Osteoblast (primary cell): ENCODE measurements around the gene ADCY7. TPM values are rescaled to one million over a fixed set of nuclear protein-coding genes. Genes with fewer than 3 reads are reported as not detected.

ENCODE experiments used
- DNase-seq: peaks from one replicate; pipeline ENCODE4 v3.0.0; 2011; ENCODE audit warnings: low spot score, mixed read lengths; ENCODE audit not compliant: insufficient read length; ENCODE audit errors: missing footprints
- H2AFZ ChIP-seq: 2 replicates; pipeline ENCODE4 v1.6.0; 2011; ENCODE audit warnings: mild to moderate bottlenecking, low read length
- H3K27ac ChIP-seq: 2 replicates; pipeline ENCODE4 v1.5.1; 2011; ENCODE audit warnings: mild to moderate bottlenecking, low read depth, low read length, moderate library complexity
- H3K27me3 ChIP-seq: 2 replicates; pipeline ENCODE4 v1.6.0; 2012; ENCODE audit warnings: mild to moderate bottlenecking, control low read depth, inconsistent platforms, low read length, moderate library complexity; ENCODE audit not compliant: insufficient read depth
- H3K36me3 ChIP-seq: 2 replicates; pipeline ENCODE4 v1.5.1; 2011; ENCODE audit warnings: mild to moderate bottlenecking, low read length, control low read depth, moderate library complexity; ENCODE audit not compliant: insufficient read depth
- H3K4me1 ChIP-seq: 2 replicates; pipeline ENCODE4 v1.5.1; 2011; ENCODE audit warnings: mild to moderate bottlenecking, low read length, control low read depth, moderate library complexity; ENCODE audit not compliant: insufficient read depth
- H3K4me2 ChIP-seq: 2 replicates; pipeline ENCODE4 v1.6.0; 2011; ENCODE audit warnings: mild to moderate bottlenecking, low read length; ENCODE audit not compliant: insufficient read depth
- H3K4me3 ChIP-seq: fragments of 200-600 bp; sonication (generic); 3 replicates; pipeline ENCODE4 v1.5.1; 2012; ENCODE audit warnings: mild to moderate bottlenecking, low read length, inconsistent platforms; ENCODE audit not compliant: insufficient read depth
- H3K79me2 ChIP-seq: 2 replicates; pipeline ENCODE4 v1.6.0; 2012; ENCODE audit warnings: mild to moderate bottlenecking, low read length, control low read depth, inconsistent platforms; ENCODE audit not compliant: insufficient read depth
- H3K9me3 ChIP-seq: 2 replicates; pipeline ENCODE4 v1.5.1; 2011; ENCODE audit warnings: low read depth, low read length, control low read depth
- H4K20me1 ChIP-seq: 2 replicates; pipeline ENCODE4 v1.6.0; 2012; ENCODE audit warnings: mild to moderate bottlenecking, low read length, control low read depth; ENCODE audit not compliant: insufficient read depth
- CTCF ChIP-seq: IDR thresholded peaks from 2 replicates; pipeline ENCODE4 v1.5.1; 2011; ENCODE audit warnings: mild to moderate bottlenecking, low read depth, low read length, moderate library complexity; ENCODE audit errors: extremely low read depth
- total RNA-seq: library from RNA; depleted of rRNA; stranded (reverse); fragments of >200 nt; gene quantifications from 2 replicates; pipeline ENCODE4 v1.2.3, GENCODE V29; 2012

The ADCY7 gene
- total RNA-seq, 1 donor: 51.0 TPM

DNA sequence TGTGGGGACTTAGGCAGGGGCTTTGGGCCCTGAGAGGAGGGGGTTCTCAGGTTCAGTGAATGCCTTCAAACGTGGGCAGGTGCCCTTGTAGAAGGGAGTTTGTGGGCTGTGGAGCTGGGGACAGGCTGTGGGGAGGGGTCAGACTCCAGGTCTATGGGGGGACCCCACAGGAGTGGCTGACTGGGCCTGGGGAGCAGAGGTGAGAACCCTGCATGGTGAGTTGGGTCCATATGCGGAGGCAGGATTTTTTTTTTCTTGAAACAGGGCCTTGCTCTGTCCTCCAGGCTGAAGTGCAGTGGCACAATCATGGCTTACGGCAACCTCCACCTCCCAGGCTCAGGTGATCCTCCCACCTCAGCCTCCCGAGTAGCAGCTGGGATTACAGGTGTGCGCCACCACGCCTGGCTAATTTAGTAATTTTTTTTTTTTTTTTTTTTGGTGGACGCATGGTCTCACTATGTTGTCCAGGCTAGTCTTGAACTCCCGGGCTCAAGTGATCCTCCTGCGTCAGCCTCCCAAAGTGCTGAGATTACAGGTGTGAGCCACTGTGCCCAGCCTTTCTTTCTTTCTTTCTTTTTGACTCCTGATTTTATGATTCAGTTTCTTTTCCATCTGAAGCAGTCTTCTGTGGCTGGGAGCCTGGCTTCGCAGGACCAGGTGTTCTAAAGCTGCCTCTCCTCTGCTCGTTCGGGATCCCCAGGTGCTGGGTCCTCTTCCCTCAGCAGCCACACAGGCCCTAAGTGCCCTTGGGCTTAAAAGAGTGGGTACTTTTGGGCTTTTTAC lies 19.0 kb upstream of the ADCY7 start:
- H3K27me3 ChIP-seq: no peaks in the 10 kb centered on the region
- peak; percentile 72 for DNase-seq
- peaks cover 34% of the 10 kb centered on the region for H3K4me1 ChIP-seq
- TF ChIP-seq CTCF: no peak
- H3K4me2 ChIP-seq: peak overlapping the region; percentile 84
- no peak overlapping the region for H2AFZ ChIP-seq
- H3K4me3 ChIP-seq: peak overlapping the region; percentile 78
- no peak overlapping the region for H3K27ac ChIP-seq
- H3K36me3 ChIP-seq: peaks cover 3% of the 10 kb centered on the region
- H3K9me3 ChIP-seq: no peaks in the 10 kb centered on the region
- H3K79me2 ChIP-seq: peaks cover 38% of the 10 kb centered on the region
- no peaks in the 10 kb centered on the region for H4K20me1 ChIP-seq

GRCh38 chr16:50247906-50248608 lies 18.3 kb upstream of the ADCY7 start:
- peaks cover 40% of the 10 kb centered on the region for H3K79me2 ChIP-seq
- peaks cover 3% of the 10 kb centered on the region for H3K36me3 ChIP-seq
- H3K4me3 ChIP-seq: no peak overlapping the region
- peak; percentile 68 for DNase-seq
- H3K27ac ChIP-seq: no peak overlapping the region
- no peaks in the 10 kb centered on the region for H3K9me3 ChIP-seq
- H4K20me1 ChIP-seq: no peaks in the 10 kb centered on the region
- no peak for TF ChIP-seq CTCF
- H3K27me3 ChIP-seq: no peaks in the 10 kb centered on the region
- H2AFZ ChIP-seq: no peak overlapping the region
- H3K4me1 ChIP-seq: peaks cover 40% of the 10 kb centered on the region
- no peak overlapping the region for H3K4me2 ChIP-seq

GRCh38 chr16:50248845-50249244 lies 17.5 kb upstream of the ADCY7 start:
- no peak for TF ChIP-seq CTCF
- H3K4me1 ChIP-seq: peaks cover 40% of the 10 kb centered on the region
- H3K4me3 ChIP-seq: no peak overlapping the region
- no peaks in the 10 kb centered on the region for H3K27me3 ChIP-seq
- no peaks in the 10 kb centered on the region for H3K9me3 ChIP-seq
- H4K20me1 ChIP-seq: no peaks in the 10 kb centered on the region
- H3K36me3 ChIP-seq: peaks cover 3% of the 10 kb centered on the region
- DNase-seq: no peak
- no peak overlapping the region for H2AFZ ChIP-seq
- no peak overlapping the region for H3K27ac ChIP-seq
- no peak overlapping the region for H3K4me2 ChIP-seq
- H3K79me2 ChIP-seq: peaks cover 43% of the 10 kb centered on the region

GRCh38 chr16:50251375-50252081 lies 14.8 kb upstream of the ADCY7 start:
- H4K20me1 ChIP-seq: no peaks in the 10 kb centered on the region
- peaks cover 3% of the 10 kb centered on the region for H3K36me3 ChIP-seq
- DNase-seq: peak; percentile 98
- peak overlapping the region; percentile 81 for H2AFZ ChIP-seq
- TF ChIP-seq CTCF: no peak
- no peak overlapping the region for H3K4me3 ChIP-seq
- H3K4me2 ChIP-seq: peak overlapping the region; percentile 60
- H3K79me2 ChIP-seq: peaks cover 40% of the 10 kb centered on the region
- H3K9me3 ChIP-seq: no peaks in the 10 kb centered on the region
- H3K4me1 ChIP-seq: peaks cover 27% of the 10 kb centered on the region
- H3K27me3 ChIP-seq: no peaks in the 10 kb centered on the region
- H3K27ac ChIP-seq: peak overlapping the region; percentile 89
